ENCODE data around the gene SP140.
"Not testable (repeated sequence)": the region's sequence is repeated elsewhere in the genome, so short reads cannot be mapped to it uniquely, and the experiment has no call there.

The SP140 gene

GRCh38 chr2:230225486-230225885 is at the start of gene SP140:
SP140 (plus strand) TSS chr2:230225736; CDS start chr2:230225845, 109 bp downstream.
- DNase-seq (ENCODE audit: low read depth) = no peak

- no peak for DNase-seq (ENCODE audit: low read depth)
These were observed 48.5 kb upstream of the SP140 start for GRCh38 chr2:230176996-230177395.

- DNase-seq (ENCODE audit: low read depth) = no peak
These were observed 46.7 kb upstream of the SP140 start for GRCh38 chr2:230178546-230179485.

- no peak for DNase-seq (ENCODE audit: low read depth)
These were observed 45.6 kb upstream of the SP140 start for GRCh38 chr2:230179907-230180306.

GRCh38 chr2:230181195-230181594 is 44.3 kb upstream of the SP140 start:
- no peak for DNase-seq (ENCODE audit: low read depth)

DNA sequence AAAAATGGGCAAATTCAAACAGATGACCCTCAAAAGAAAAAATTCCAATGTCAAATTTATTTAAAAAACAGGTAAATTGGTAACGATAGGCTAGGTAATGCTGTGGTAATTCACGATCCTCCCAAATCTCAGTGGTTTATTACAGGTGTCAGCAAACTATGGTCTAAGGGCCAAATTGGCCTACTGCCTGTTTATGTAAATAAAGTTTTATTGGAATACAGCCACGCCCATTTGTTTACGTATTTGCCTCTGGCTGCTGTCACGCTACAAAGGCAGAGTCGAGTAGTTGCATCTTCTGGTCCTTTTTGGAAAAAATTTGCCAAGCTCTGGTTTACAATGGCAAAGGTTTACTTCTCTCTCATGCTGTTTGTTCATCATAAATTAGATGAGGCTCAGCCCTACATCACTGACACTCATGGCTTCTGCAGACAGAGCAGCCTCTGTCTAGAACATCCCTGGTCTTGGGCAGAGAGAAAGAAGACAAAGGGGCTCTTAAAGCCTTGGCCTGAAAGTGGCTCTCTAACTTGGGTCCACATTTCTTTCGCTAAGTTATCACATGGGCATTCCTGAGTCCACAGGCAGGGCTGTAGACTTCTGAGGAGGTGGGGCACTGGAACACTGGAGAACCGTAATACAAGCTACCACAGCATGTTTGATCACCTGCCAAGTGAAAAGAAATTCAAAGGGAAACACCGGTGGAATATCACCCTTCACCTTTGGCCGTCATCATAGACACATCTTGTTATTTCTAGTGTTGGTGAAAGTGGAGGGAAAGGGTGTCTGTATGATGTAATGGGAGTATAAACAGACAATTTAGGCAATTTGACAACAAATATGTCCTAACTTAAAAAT is 40.6 kb upstream of the SP140 start:
- DNase-seq (ENCODE audit: low read depth) = peak; percentile 42

GRCh38 chr2:230202430-230203109 is 23.0 kb upstream of the SP140 start:
- no peak for DNase-seq (ENCODE audit: low read depth)

- DNase-seq (ENCODE audit: low read depth) = no peak
These were observed 22.3 kb upstream of the SP140 start for GRCh38 chr2:230203110-230203676.

GRCh38 chr2:230205034-230205433 is 20.5 kb upstream of the SP140 start:
- no peak for DNase-seq (ENCODE audit: low read depth)

- DNase-seq (ENCODE audit: low read depth) = no peak
These were observed 19.8 kb upstream of the SP140 start for GRCh38 chr2:230205721-230206120.

DNA sequence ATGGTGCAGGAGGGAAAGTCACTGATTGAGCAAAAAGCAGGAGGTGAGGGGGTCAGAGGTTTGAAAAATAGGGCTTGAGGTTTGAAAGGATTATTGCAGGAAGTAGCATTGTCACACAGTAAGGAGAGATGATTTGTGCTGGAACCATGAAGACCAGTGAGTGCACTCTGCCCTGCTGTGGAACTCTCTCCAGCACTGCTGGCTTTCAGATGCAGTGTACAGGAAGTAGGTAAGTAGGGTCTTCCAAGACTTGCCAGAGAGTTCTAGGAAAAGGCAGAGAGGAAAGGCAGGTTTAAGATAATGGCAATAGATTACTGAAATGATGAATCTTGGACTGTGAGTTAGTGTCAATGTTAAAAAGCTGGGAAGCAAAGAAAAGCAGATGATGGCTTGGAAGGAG is 17.0 kb upstream of the SP140 start:
- no peak for DNase-seq (ENCODE audit: low read depth)

- DNase-seq (ENCODE audit: low read depth) = no peak
These were observed 16.0 kb upstream of the SP140 start for GRCh38 chr2:230209422-230210051.

- no peak for DNase-seq (ENCODE audit: low read depth)
These were observed 9.0 kb upstream of the SP140 start for GRCh38 chr2:230216489-230216888.

GRCh38 chr2:230217424-230217823 is 8.1 kb upstream of the SP140 start:
- DNase-seq (ENCODE audit: low read depth) = no peak

- no peak for DNase-seq (ENCODE audit: low read depth)
These were observed 7.1 kb upstream of the SP140 start for GRCh38 chr2:230218421-230218820.

DNA sequence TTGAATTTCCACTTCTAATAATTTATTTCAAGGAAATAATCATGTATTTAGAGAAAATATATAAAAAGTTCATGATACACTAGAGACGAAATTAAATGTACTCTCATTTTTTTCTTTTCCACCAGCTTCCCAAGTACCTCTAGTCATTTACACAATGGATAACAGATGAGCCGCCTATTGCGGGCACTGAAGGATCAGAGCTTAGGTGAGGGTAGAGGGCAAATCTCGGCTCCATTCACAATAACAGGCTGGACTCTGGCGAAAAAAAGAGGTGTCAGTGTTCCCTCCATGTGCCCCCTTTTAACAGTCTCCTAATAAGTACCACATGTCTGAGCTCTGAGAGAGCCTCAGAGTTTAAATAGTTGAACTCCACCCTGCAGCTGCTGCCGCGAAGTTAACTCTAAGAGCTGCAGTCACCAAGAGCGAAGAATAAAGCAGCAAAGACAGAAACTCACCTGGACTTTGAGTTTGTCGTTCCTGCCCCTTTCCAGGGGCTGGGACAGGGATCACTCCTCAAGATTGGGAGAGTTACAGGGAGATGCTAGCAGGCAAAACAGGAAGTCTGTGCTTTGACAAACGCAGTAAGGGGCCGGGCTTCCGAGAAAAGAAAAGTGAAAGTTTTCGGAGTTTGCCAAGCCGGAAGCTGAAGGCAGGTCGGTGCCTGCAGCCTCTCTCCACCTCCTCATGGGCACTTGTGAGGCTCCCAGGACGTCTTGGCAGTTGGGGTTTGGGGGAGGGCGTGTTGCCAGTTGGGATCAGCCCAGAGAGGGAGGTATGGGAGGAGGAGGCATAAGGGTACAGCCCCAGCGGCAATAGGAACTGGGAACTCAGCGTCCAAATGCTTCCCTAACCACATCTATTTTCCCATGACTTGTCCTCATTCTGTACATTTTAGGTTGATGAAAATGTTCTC is 5.9 kb upstream of the SP140 start, which contains the start of gene SP110:
TSS of gene SP110 (minus strand) at position 566 of the 913 bp plus-strand sequence. CDS start 3,057 bp downstream, outside the sequence.
- DNase-seq (ENCODE audit: low read depth) = peak; percentile 93

- DNase-seq (ENCODE audit: low read depth) = no peak
These were observed 5.1 kb upstream of the SP140 start for GRCh38 chr2:230220347-230220969.

GRCh38 chr2:230221493-230221892 is 4.0 kb upstream of the SP140 start:
- no peak for DNase-seq (ENCODE audit: low read depth)

- not testable (repeated sequence) for DNase-seq (ENCODE audit: low read depth)
These were observed 2.7 kb upstream of the SP140 start for GRCh38 chr2:230222829-230223228.

GRCh38 chr2:230224458-230224857 is 1.1 kb upstream of the SP140 start:
- no peak for DNase-seq (ENCODE audit: low read depth)

Measured in EH (cell line).